Uterus (tissue), 2 donors: ENCODE data around the gene PRKD3.

Experiments
- CTCF ChIP-seq, 4 experiments: fragments of 200-600 bp in 2 of 4; fragments of 450-650 bp in 2 of 4; sonication (generic) in 2 of 4; IDR thresholded peaks; one replicate each; pipeline ENCODE4 v1.5.1; 2016 to 2019; ENCODE audit warnings: antibody characterized with exemption in 4 of 4, mild to moderate bottlenecking in 2 of 4, moderate library complexity in 1 of 4
- POLR2A ChIP-seq, 2 donors: fragments of 450-650 bp; IDR thresholded peaks; one replicate each; pipeline ENCODE4 v1.6.1; 2016; ENCODE audit warnings: antibody characterized with exemption in 2 of 2, mild to moderate bottlenecking in 1 of 2, moderate library complexity in 1 of 2

- no peak for TF ChIP-seq POLR2A (IDR thresholded peaks at IDR 0.05)
- TF ChIP-seq CTCF (IDR thresholded peaks at IDR 0.05) = no peak
Observed at GRCh38 chr2:37367310-37367709, 42.7 kb upstream of the PRKD3 start.
